Endothelial cell of umbilical vein (primary cell): ENCODE results near the gene RYR1. TPM values are rescaled to one million over a fixed set of nuclear protein-coding genes. Genes with fewer than 3 reads are reported as not detected.

Source experiments
- BruUV-seq: library from RNA; stranded (reverse); fragments of 400-500 nt; replicated peaks from 2 replicates; lab custom pipeline; 2021; lab: Mats Ljungman, UMichigan
- CTCF ChIA-PET: fragments of 300-600, 350-600 bp; sonication (Branson Sonifier 250); formaldehyde crosslinking; loops from one replicate; lab custom pipeline; 2021; ENCODE audit warnings: antibody characterized with exemption, inconsistent platforms; lab: Charles Lee
- POLR2A ChIA-PET: fragments of 300-600, 350-600 bp; sonication (Branson Sonifier 250); formaldehyde crosslinking; loops from one replicate; lab custom pipeline; 2021; ENCODE audit warnings: antibody characterized with exemption, inconsistent platforms; lab: Charles Lee
- DNase-seq: peaks from one replicate; pipeline ENCODE4 v3.0.0-alpha.2; 2011; ENCODE audit warnings: low read depth, low spot score
- FAIRE-seq: peaks from 2 replicates; lab custom pipeline; 2011; peaks lifted over from hg19 to GRCh38; lab: Jason Lieb, UNC
- H2AFZ ChIP-seq: 2 replicates; pipeline ENCODE4 v1.6.0; 2012; ENCODE audit warnings: low read depth, low read length, control low read depth, inconsistent platforms
- H3K27ac ChIP-seq: 2 replicates; pipeline ENCODE4 v1.5.1; 2011; ENCODE audit warnings: low read depth, mild to moderate bottlenecking, control low read depth, low read length, moderate library complexity; ENCODE audit not compliant: insufficient read depth
- H3K27me3 ChIP-seq, 2 experiments: 2 replicates each; pipeline versions ENCODE4 v1.6.0 to v1.6.1; 2011; ENCODE audit warnings: low read length in 2 of 2, mixed read lengths in 1 of 2; ENCODE audit not compliant: control insufficient read depth in 2 of 2, insufficient read depth in 2 of 2
- H3K36me3 ChIP-seq, 2 experiments: 2 replicates in 1 of 2; 3 replicates in 1 of 2; pipeline ENCODE4 v1.5.1; 2011; ENCODE audit warnings: low read length in 2 of 2, mild to moderate bottlenecking in 1 of 2, moderate library complexity in 1 of 2; ENCODE audit not compliant: control insufficient read depth in 2 of 2, insufficient read depth in 2 of 2; ENCODE audit errors: extremely low read depth in 1 of 2
- H3K4me1 ChIP-seq: 3 replicates; pipeline ENCODE4 v1.5.1; 2011; ENCODE audit warnings: mild to moderate bottlenecking, low read length; ENCODE audit not compliant: control insufficient read depth, insufficient read depth; ENCODE audit errors: extremely low read depth
- H3K4me2 ChIP-seq: 2 replicates; pipeline ENCODE4 v1.6.1; 2011; ENCODE audit warnings: low read length, control low read depth, mixed read lengths; ENCODE audit not compliant: insufficient read depth
- H3K4me3 ChIP-seq, 3 experiments: fragments of 200-600 bp in 1 of 3; sonication (generic), shearing (Covaris generic) in 1 of 3; replicated peaks in 1 of 3; 2 replicates each; pipeline ENCODE4 v1.5.1; 2011 to 2016; ENCODE audit warnings: control low read depth in 3 of 3, low read length in 3 of 3, mild to moderate bottlenecking in 2 of 3, inconsistent platforms in 1 of 3, low read depth in 1 of 3, moderate library complexity in 1 of 3; ENCODE audit not compliant: insufficient read depth in 1 of 3
- H3K79me2 ChIP-seq: 2 replicates; pipeline ENCODE4 v1.6.0; 2012; ENCODE audit warnings: low read length, inconsistent platforms; ENCODE audit not compliant: control insufficient read depth, insufficient read depth
- H3K9ac ChIP-seq: replicated peaks from 2 replicates; pipeline ENCODE3; 2011; ENCODE audit warnings: low read length, control low read depth; ENCODE audit not compliant: insufficient read depth; ENCODE audit errors: extremely low read depth
- H3K9me1 ChIP-seq: replicated peaks from 3 replicates; pipeline ENCODE4 v1.6.0; 2011; ENCODE audit warnings: mild to moderate bottlenecking, low read length; ENCODE audit not compliant: control insufficient read depth, insufficient read depth; ENCODE audit errors: extremely low read depth
- H3K9me3 ChIP-seq: replicated peaks from 2 replicates; pipeline ENCODE4 v1.5.1; 2012; ENCODE audit warnings: low read length, inconsistent platforms; ENCODE audit not compliant: control insufficient read depth, insufficient read depth
- H4K20me1 ChIP-seq: replicated peaks from 2 replicates; pipeline ENCODE3; 2011; ENCODE audit warnings: mild to moderate bottlenecking, low read length; ENCODE audit not compliant: control insufficient read depth, insufficient read depth; ENCODE audit errors: extremely low read depth
- CTCF ChIP-seq, 2 donors: IDR thresholded peaks; 1 replicate in 1 of 2; 2 replicates in 1 of 2; pipeline ENCODE4 v1.5.1; 2011; ENCODE audit warnings: low read length in 2 of 2, mild to moderate bottlenecking in 2 of 2, moderate library complexity in 2 of 2, control low read depth in 1 of 2, inconsistent platforms in 1 of 2, low read depth in 1 of 2; ENCODE audit not compliant: insufficient read depth in 1 of 2; ENCODE audit errors: extremely low read depth in 1 of 2
- EZH2 ChIP-seq: IDR thresholded peaks from 2 replicates; pipeline ENCODE4 v1.6.1; 2012; ENCODE audit warnings: borderline replicate concordance, low read depth, mild to moderate bottlenecking, moderate library complexity, low read length, inconsistent platforms; ENCODE audit not compliant: severe bottlenecking
- FOS ChIP-seq: IDR thresholded peaks from 2 replicates; pipeline ENCODE4 v1.6.1; 2011; ENCODE audit warnings: mild to moderate bottlenecking, low read length, moderate library complexity, borderline replicate concordance; ENCODE audit not compliant: insufficient read depth
- GATA2 ChIP-seq: IDR thresholded peaks from 2 replicates; pipeline ENCODE4 v1.7.0; 2011; ENCODE audit warnings: low read depth, mild to moderate bottlenecking, moderate library complexity, mixed read lengths, low read length; ENCODE audit not compliant: insufficient read length, insufficient read depth
- JUN ChIP-seq: IDR thresholded peaks from 2 replicates; pipeline ENCODE4 v1.6.1; 2011; ENCODE audit warnings: borderline replicate concordance, low read depth; ENCODE audit not compliant: insufficient read length, insufficient read depth
- MYC ChIP-seq: IDR thresholded peaks from one replicate; pipeline ENCODE4 v1.6.1; 2011; ENCODE audit warnings: mild to moderate bottlenecking, low read depth, low read length
- POLR2A ChIP-seq: IDR thresholded peaks from 2 replicates; pipeline ENCODE4 v1.6.1; 2012; ENCODE audit warnings: low read depth, mild to moderate bottlenecking, control low read depth, low read length
- POLR2AphosphoS5 ChIP-seq: IDR thresholded peaks from 2 replicates; pipeline ENCODE4 v1.6.1; 2012; ENCODE audit warnings: low read depth, mild to moderate bottlenecking, control low read depth, low read length, moderate library complexity; ENCODE audit not compliant: insufficient read depth
- dilution Hi-C: fragments of 300-500 bp; cut with MboI; formaldehyde crosslinking; loops from one replicate; pipeline ENCODE4 v1.15.0; 2019; ENCODE audit warnings: low sequenced_read_pairs; ENCODE audit not compliant: extremely low pct_ligation_motif_present
- intact Hi-C: fragments of 100-400 bp; cut with micrococcal nuclease; formaldehyde crosslinking; loops from one replicate; pipeline ENCODE4 v1.10.0; 2022
- polyA plus RNA-seq, 4 experiments: library from polyadenylated mRNA; depleted of rRNA in 3 of 4; stranded (reverse) in 3 of 4; unstranded in 1 of 4; fragments of >200 nt; gene quantifications; 2 replicates each; pipeline versions ENCODE4 v1.2.1 to v1.2.3, GENCODE V29; 2011 to 2012; ENCODE audit warnings: missing spikeins in 1 of 4
- total RNA-seq: library from RNA; stranded (reverse); gene quantifications from 2 replicates; pipeline ENCODE4 v1.2.3, GENCODE V29; 2021
- TF ChIP-seq, protein P1 (sequence below): IDR thresholded peaks from 2 replicates; pipeline ENCODE4 v1.6.1; 2011; ENCODE audit not compliant: insufficient read depth, insufficient read length

The RYR1 gene
- total and polyA plus RNA-seq, 2 donors (not counting 3 experiments of a cell fraction or from before 2014, with no cell fraction given) = under 0.01 to 0.02 TPM

GRCh38 chr19:38635483-38636399 is 202.2 kb downstream of the RYR1 start:
- no peak for DNase-seq
- no peaks in the 10 kb centered on the region for H3K79me2 ChIP-seq
- CTCF ChIA-PET = interaction anchor here (1.2 to 4.4 kb wide), 10 partner anchors 11 to 295 kb away, joined by 4 to 66 read pairs (median 11); partner anchors contain the start of genes ACTN4, EIF3K, FAM98C and MRPS12
- H3K9me3 ChIP-seq = no peaks in the 10 kb centered on the region
- no peak overlapping the region for H3K4me3 ChIP-seq
- H3K9me1 ChIP-seq = no peaks in the 10 kb centered on the region
- intact Hi-C loops = loop anchor here (2.0 to 10.0 kb wide), 2 partner anchors 295 to 401 kb away; partner anchors contain the start of genes MRPS12 and SARS2
- no peaks in the 10 kb centered on the region for H3K27me3 ChIP-seq
- no peak overlapping the region for H3K9ac ChIP-seq
- H3K4me2 ChIP-seq = no peak overlapping the region
- dilution Hi-C loops = no loop called here
- H4K20me1 ChIP-seq = no peaks in the 10 kb centered on the region
- POLR2A ChIA-PET = no interaction called here
- no peak for FAIRE-seq
- H3K4me1 ChIP-seq = peaks cover 5% of the 10 kb centered on the region
- no peak overlapping the region for H2AFZ ChIP-seq
- H3K27ac ChIP-seq = no peak overlapping the region
- TF ChIP-seq CTCF (IDR thresholded peaks at IDR 0.05; ENCODE audit: extremely low read depth in 1 of 2, insufficient read depth in 1 of 2, low read depth in 1 of 2, low read length in 2 of 2) = no peak
- no peak for TF ChIP-seq MYC
- TF ChIP-seq, protein P1, sequence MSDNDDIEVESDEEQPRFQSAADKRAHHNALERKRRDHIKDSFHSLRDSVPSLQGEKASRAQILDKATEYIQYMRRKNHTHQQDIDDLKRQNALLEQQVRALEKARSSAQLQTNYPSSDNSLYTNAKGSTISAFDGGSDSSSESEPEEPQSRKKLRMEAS = no peak
- no peak for TF ChIP-seq EZH2
- no peak for TF ChIP-seq POLR2A
- TF ChIP-seq GATA2 = no peak
- TF ChIP-seq POLR2AphosphoS5 = no peak
- no peak for TF ChIP-seq FOS
- no peak for TF ChIP-seq JUN
- no TSS peak for BruUV-seq
- H3K36me3 ChIP-seq = peaks cover 6 to 11% of the 10 kb centered on the region in 2 experiments

Other genes with a start within 250 kb of the RYR1 start
- gene DPF1, start 209.5 kb upstream of the RYR1 start, total RNA-seq = 3.9 and 5.0 TPM in 2 replicates
- 1.6 and 2.0 TPM in 2 replicates for gene DPF1, start 209.5 kb upstream of the RYR1 start, polyA plus RNA-seq
- 5.3 and 16.3 TPM in 2 replicates for gene PPP1R14A, start 177.3 kb upstream of the RYR1 start, total RNA-seq
- gene PPP1R14A, start 177.3 kb upstream of the RYR1 start, polyA plus RNA-seq = 3.0 and 5.9 TPM in 2 replicates
- 20.1 and 46.6 TPM in 2 replicates for gene SPINT2, start 169.1 kb upstream of the RYR1 start, total RNA-seq
- gene SPINT2, start 169.1 kb upstream of the RYR1 start, polyA plus RNA-seq = 23.9 and 28.9 TPM in 2 replicates
- gene C19orf33, start 129.4 kb upstream of the RYR1 start, total RNA-seq = 4.3 and 18.9 TPM in 2 replicates
- 34.1 and 54.0 TPM in 2 replicates for gene C19orf33, start 129.4 kb upstream of the RYR1 start, polyA plus RNA-seq
- gene YIF1B, start 117.7 kb upstream of the RYR1 start, total RNA-seq = 80.9 and 85.8 TPM in 2 replicates
- 249 and 345 TPM in 2 replicates for gene YIF1B, start 117.7 kb upstream of the RYR1 start, polyA plus RNA-seq
- 8.0 and 11.3 TPM in 2 replicates for gene KCNK6, start 113.8 kb upstream of the RYR1 start, total RNA-seq
- 7.4 and 7.7 TPM in 2 replicates for gene KCNK6, start 113.8 kb upstream of the RYR1 start, polyA plus RNA-seq
- gene CATSPERG, start 97.9 kb upstream of the RYR1 start, total RNA-seq = 2.2 and 4.2 TPM in 2 replicates
- gene CATSPERG, start 97.9 kb upstream of the RYR1 start, polyA plus RNA-seq = 0.77 and 0.81 TPM in 2 replicates
- 203 and 215 TPM in 2 replicates for gene PSMD8, start 59.1 kb upstream of the RYR1 start, total RNA-seq
- gene PSMD8, start 59.1 kb upstream of the RYR1 start, polyA plus RNA-seq = 543 and 714 TPM in 2 replicates
- 0.88 and 1.5 TPM in 2 replicates for gene GGN, start 45.7 kb upstream of the RYR1 start, total RNA-seq
- gene GGN, start 45.7 kb upstream of the RYR1 start, polyA plus RNA-seq = 0.39 and 0.73 TPM in 2 replicates
- 13.5 and 15.7 TPM in 2 replicates for gene SPRED3, start 45.0 kb upstream of the RYR1 start, total RNA-seq
- gene SPRED3, start 45.0 kb upstream of the RYR1 start, polyA plus RNA-seq = 5.7 and 7.0 TPM in 2 replicates
- gene FAM98C, start 30.6 kb upstream of the RYR1 start, total RNA-seq = 13.0 and 15.4 TPM in 2 replicates
- gene FAM98C, start 30.6 kb upstream of the RYR1 start, polyA plus RNA-seq = 12.6 and 16.5 TPM in 2 replicates
- not detected in 2 replicates for gene RASGRP4, start 7.5 kb upstream of the RYR1 start, total RNA-seq
- gene RASGRP4, start 7.5 kb upstream of the RYR1 start, polyA plus RNA-seq = not detected in 2 replicates
- gene MAP4K1, start 184.3 kb downstream of the RYR1 start, total RNA-seq = 1.2 and 1.6 TPM in 2 replicates
- 0.12 and 0.14 TPM in 2 replicates for gene MAP4K1, start 184.3 kb downstream of the RYR1 start, polyA plus RNA-seq
- 267 and 277 TPM in 2 replicates for gene EIF3K, start 185.5 kb downstream of the RYR1 start, total RNA-seq
- 584 and 644 TPM in 2 replicates for gene EIF3K, start 185.5 kb downstream of the RYR1 start, polyA plus RNA-seq
- 693 and 748 TPM in 2 replicates for gene ACTN4, start 214.0 kb downstream of the RYR1 start, total RNA-seq
- 313 and 329 TPM in 2 replicates for gene ACTN4, start 214.0 kb downstream of the RYR1 start, polyA plus RNA-seq